ENCODE measurements around the gene COL15A1.

GRCh38 chr9:99015890-99016289 lies 72.2 kb downstream of the COL15A1 start:
- TF ChIP-seq CTCF (IDR thresholded peaks at IDR 0.05) (no peak), EP300 (IDR thresholded peaks at IDR 0.05) (no peak), POLR2A (IDR thresholded peaks at IDR 0.05) (no peak)

Data from tibial nerve (tissue), 4 donors.